Osteocyte (in vitro differentiated cells): Measurements from ENCODE around the gene ESCO1. TPM values are rescaled to one million over a fixed set of nuclear protein-coding genes. Genes with fewer than 3 reads are reported as not detected.

Source experiments
- DNase-seq: peaks from one replicate; pipeline ENCODE4 v3.0.0; 2021; ENCODE audit warnings: mixed read lengths; ENCODE audit not compliant: unreplicated experiment; ENCODE audit errors: extremely low spot score
- H3K27ac Mint-ChIP-seq: one replicate; pipeline ENCODE4 v1.8.0; 2021; ENCODE audit warnings: mild to moderate bottlenecking, mixed read lengths; ENCODE audit not compliant: unreplicated experiment
- H3K27me3 Mint-ChIP-seq: one replicate; pipeline ENCODE4 v1.8.0; 2021; ENCODE audit warnings: mixed read lengths; ENCODE audit not compliant: unreplicated experiment
- H3K36me3 Mint-ChIP-seq: one replicate; pipeline ENCODE4 v1.8.0; 2021; ENCODE audit warnings: mixed read lengths; ENCODE audit not compliant: unreplicated experiment
- H3K4me1 Mint-ChIP-seq: one replicate; pipeline ENCODE4 v1.8.0; 2021; ENCODE audit warnings: mixed read lengths; ENCODE audit not compliant: unreplicated experiment
- H3K4me3 Mint-ChIP-seq: one replicate; pipeline ENCODE4 v1.8.0; 2021; ENCODE audit warnings: mild to moderate bottlenecking, moderate library complexity, mixed read lengths; ENCODE audit not compliant: unreplicated experiment
- H3K9me3 Mint-ChIP-seq: one replicate; pipeline ENCODE4 v1.8.0; 2021; ENCODE audit warnings: mixed read lengths; ENCODE audit not compliant: unreplicated experiment
- total RNA-seq: library from RNA; stranded (reverse); gene quantifications from 2 replicates; pipeline ENCODE4 v1.2.1, GENCODE V29; 2021
- TF ChIP-seq, protein P1 (sequence below): fragments of 200-600 bp; sonication (generic); IDR thresholded peaks from 2 replicates; pipeline ENCODE4 v1.5.0; 2021; ENCODE audit warnings: antibody characterized with exemption, mild to moderate bottlenecking, moderate library complexity

ESCO1 gene
- total RNA-seq, 1 donor from 2014 or later: 14.6 TPM

DNA sequence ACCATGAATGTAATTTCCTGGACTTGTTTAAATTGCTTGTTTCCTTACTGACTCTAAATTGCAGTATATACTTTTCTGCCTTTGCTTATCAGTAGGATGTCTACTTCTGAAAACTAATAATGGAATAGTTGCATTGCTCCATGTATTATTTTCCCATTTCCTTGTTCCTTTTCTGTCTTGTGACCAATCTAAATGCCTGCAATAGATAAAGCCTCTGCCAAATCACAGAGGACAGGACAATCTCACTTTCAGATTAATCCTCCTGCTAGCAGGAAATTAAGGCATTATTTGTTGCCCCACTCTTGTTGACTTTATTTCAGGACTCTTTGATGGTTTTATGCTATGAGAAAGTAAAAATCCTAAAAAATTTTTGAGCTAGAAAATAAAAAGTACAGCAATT lies 4.7 kb upstream of the ESCO1 start:
- Mint-ChIP-seq H3K9me3 (no peaks in the 10 kb centered on the region), H3K36me3 (no peaks in the 10 kb centered on the region), H3K27ac (no peak overlapping the region), H3K4me1 (peaks cover 3% of the 10 kb centered on the region), H3K27me3 (peaks cover 2% of the 10 kb centered on the region), H3K4me3 (no peak overlapping the region)
- TF ChIP-seq, protein P1, sequence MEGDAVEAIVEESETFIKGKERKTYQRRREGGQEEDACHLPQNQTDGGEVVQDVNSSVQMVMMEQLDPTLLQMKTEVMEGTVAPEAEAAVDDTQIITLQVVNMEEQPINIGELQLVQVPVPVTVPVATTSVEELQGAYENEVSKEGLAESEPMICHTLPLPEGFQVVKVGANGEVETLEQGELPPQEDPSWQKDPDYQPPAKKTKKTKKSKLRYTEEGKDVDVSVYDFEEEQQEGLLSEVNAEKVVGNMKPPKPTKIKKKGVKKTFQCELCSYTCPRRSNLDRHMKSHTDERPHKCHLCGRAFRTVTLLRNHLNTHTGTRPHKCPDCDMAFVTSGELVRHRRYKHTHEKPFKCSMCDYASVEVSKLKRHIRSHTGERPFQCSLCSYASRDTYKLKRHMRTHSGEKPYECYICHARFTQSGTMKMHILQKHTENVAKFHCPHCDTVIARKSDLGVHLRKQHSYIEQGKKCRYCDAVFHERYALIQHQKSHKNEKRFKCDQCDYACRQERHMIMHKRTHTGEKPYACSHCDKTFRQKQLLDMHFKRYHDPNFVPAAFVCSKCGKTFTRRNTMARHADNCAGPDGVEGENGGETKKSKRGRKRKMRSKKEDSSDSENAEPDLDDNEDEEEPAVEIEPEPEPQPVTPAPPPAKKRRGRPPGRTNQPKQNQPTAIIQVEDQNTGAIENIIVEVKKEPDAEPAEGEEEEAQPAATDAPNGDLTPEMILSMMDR: no peak
- no peak for DNase-seq

DNA sequence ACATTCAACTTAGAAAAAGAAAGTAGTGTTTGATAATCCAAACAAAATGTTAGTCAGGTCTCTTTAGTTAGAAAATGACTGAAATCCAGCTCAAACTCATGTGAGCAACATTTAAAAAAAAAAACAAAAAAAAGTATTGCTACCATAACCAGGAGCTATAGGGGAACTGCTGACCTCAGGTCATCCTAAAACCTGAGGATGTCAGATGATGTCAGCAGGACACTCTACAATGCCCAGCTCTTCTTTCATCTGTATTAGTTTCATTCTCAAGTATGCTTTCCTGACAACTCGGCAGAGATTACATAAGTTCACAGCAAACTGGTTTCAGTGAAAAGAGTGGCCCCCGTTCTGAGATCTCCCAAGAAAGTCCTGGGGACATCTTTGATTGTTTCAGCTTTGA lies 4.2 kb upstream of the ESCO1 start:
- H3K27me3 Mint-ChIP-seq: peaks cover 2% of the 10 kb centered on the region
- H3K4me3 Mint-ChIP-seq: no peak overlapping the region
- no peak for DNase-seq
- peaks cover 5% of the 10 kb centered on the region for H3K4me1 Mint-ChIP-seq
- H3K9me3 Mint-ChIP-seq: no peaks in the 10 kb centered on the region
- TF ChIP-seq, protein P1: no peak
- H3K27ac Mint-ChIP-seq: no peak overlapping the region
- H3K36me3 Mint-ChIP-seq: no peaks in the 10 kb centered on the region

DNA sequence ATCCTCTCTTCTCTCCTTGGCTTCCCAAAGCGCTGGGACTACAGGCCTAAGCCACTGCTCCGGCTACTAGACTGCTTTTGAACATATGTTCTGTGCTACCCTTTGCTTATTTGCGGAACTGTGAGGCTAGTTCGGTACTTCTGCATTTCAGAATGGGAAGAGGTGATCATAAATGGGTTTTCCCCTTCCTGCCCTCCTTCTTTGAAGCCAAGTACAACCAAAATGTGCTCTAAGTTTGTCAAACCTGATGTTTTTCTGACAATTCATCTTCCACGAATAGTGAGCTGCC lies 1.7 kb upstream of the ESCO1 start:
- H3K36me3 Mint-ChIP-seq: no peaks in the 10 kb centered on the region

DNA sequence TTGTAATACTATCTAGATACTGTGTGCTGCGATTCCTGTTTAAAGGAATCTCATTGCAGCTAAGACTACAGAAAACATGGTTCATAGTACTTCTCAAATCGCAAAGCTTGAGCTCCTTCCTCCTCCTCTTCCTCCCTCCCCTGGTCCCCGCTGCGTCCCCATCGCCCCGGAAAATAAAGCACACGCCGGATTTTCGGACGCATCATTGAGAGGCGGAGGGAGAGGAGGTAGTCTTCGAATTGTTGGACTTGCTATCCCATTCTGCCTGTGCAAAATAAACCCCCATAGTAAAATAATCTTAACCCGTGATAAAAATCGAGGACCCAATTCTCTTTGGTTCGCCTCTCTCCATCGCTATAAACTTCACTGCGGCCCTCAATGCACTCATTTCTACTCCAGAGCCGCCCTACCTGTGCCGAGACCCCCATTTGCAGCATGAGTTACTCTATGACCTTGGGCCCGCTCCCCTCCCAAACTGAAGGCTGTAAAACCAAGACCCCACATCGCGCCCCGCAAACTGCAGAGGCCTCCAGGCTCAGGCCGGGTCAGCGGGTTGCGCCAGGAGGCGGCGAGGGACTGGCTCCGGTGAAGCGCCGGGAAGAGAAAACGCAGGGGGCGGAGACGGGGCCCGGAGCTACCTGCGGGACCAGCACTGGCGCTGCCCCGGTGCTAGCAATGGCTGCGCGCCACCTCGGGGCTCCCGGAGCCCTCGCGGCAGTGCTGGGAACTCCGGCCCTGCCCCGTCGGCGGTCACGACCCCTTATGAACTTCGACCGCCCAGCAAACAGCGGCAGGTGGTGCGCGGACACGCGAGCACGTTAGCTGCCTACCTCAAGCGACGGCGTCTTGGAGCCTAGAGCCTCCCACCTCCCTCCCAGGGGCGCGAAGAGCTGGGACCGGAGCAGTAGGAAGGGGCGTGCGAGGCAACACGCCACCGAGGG lies 649 bp downstream of the ESCO1 start:
- peak overlapping the region; percentile 96 for H3K4me3 Mint-ChIP-seq
- TF ChIP-seq, protein P1: no peak
- no peaks in the 10 kb centered on the region for H3K36me3 Mint-ChIP-seq
- DNase-seq: peak; percentile 85
- no peaks in the 10 kb centered on the region for H3K27me3 Mint-ChIP-seq
- H3K27ac Mint-ChIP-seq: peak overlapping the region; percentile 98
- H3K9me3 Mint-ChIP-seq: no peaks in the 10 kb centered on the region
- peaks cover 27% of the 10 kb centered on the region for H3K4me1 Mint-ChIP-seq

More for the DNA sequence above, 1.7 kb upstream of the ESCO1 start:
- TF ChIP-seq, protein P1: no peak
- no peak overlapping the region for H3K4me3 Mint-ChIP-seq
- peaks cover 2% of the 10 kb centered on the region for H3K27me3 Mint-ChIP-seq
- H3K27ac Mint-ChIP-seq: no peak overlapping the region
- H3K4me1 Mint-ChIP-seq: peaks cover 22% of the 10 kb centered on the region
- DNase-seq: no peak
- no peaks in the 10 kb centered on the region for H3K9me3 Mint-ChIP-seq

DNA sequence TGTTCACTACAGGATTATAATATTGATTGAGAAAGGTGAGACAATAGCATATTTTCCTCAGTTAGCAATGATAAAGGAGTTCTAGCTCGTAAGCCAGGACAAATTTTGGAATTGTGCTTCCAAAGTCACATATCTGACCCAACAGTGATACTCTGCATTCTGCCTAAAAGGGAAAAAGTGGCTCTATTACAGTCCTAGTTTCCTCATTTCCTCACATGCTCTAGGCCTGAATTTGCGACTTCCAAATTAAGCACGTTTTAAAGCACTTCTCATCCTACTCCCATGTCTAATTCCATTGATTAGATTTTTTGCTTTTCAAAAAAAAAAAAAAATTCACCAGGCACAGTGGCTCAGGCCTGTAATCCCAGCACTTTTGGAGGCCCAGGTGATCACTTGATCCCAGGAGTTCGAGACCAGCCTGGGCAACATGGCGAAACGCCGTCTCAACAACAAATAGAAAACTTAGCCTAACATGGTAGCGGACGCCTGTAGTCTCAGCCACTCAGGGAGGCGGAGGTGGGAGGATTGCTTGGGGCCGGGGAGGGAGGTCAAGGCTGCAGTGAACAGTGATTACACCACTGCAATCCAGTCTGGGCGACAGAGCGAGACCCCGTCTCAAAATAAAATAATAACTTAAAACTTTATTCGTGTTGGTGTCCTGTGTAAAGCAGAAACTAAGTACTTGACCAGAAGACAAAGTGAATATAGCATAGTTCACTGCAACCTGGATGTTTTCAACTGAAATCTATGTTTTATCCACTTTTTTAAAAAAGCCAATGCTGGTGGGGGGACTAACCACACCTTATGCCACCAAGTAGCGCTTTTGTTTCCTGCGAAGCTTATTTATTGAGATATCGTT lies 1.5 kb downstream of the ESCO1 start:
- Mint-ChIP-seq H3K27ac (peak overlapping the region; percentile 98), H3K4me3 (peak overlapping the region; percentile 96), H3K36me3 (no peaks in the 10 kb centered on the region), H3K27me3 (no peaks in the 10 kb centered on the region), H3K9me3 (no peaks in the 10 kb centered on the region), H3K4me1 (peaks cover 27% of the 10 kb centered on the region)
- TF ChIP-seq, protein P1: no peak
- no peak for DNase-seq
